NCI-H1048 (cell line): Measurements from ENCODE around the gene SLC10A7.

Source experiments
- DNase-seq: peaks from one replicate; lab custom pipeline; 2025; lab: John Stamatoyannopoulos, UW

SLC10A7 gene

DNA sequence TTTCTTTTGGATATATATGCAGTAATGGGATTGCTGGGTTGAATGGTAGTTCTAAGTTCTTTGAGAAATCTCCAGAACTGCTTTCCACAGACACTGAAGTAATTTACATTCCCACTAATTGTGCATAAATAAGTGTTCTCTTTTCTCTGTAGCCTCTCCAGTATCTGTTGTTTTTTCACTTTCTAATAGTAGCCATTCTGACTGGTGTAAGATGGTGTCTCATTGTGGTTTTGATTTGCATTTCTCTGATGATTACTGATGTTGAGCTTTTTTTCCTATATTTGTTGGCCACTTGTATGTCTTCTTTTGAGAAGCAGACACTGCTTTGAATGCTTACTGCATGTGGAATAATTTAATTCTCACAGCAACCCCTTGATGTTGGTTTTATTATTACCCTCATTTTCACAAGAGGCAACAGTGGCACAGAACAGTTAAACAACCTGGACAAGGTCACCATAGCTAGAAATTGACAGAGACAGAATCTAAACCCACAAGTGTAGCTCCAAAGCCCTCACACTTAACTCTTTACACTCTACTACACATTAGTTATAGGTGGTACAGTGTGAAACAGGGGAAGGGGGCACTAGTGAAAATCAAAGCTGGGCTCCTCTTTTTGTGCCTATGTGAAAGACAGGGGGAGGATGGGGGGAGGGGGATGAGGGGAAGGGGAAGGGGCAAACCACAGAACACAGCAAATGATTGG is 211.3 kb downstream of the SLC10A7 start:
- no peak for DNase-seq

GRCh38 chr4:146308951-146309350 is 212.8 kb downstream of the SLC10A7 start:
- no peak for DNase-seq

DNA sequence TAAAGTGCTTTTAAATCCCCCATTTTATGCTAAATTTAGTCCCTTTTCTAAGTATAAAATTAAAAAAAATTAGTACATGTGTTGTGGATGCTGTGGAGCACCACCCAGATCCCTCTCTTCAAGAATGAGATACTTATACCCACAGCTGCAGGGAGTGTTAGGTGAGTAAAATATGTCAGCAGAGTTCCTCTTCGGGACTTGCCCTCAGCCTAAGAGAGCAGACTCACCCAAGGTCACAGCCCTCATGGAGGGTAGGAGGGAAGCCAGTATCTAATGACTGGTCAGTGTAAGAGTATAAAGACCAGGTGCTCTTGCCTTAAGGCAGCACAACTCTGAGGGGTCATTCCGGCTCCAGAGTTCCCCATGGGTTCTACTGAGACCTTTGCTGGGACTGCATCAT is 218.9 kb downstream of the SLC10A7 start:
- DNase-seq, result no peak

DNA sequence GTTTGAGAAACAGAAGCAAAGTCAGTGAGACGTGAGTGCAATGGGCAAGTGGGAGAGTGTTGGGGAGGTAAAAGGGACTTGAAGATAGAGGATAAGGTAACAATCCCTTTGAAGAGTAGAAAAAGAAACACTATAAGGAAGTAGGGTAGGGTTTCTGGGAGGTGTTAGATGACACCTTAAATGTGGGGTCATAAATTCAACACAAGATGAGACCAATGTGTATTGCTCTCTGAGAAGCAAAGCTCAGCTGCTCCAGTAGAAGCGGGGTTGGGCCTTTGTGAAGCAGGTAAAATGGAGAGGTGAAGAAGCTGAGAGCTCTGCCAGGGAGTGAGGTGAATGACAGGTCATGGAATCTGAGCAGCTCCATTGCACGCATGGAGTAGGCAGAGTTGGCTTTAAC is 222.1 kb downstream of the SLC10A7 start:
- DNase-seq, result no peak

DNA sequence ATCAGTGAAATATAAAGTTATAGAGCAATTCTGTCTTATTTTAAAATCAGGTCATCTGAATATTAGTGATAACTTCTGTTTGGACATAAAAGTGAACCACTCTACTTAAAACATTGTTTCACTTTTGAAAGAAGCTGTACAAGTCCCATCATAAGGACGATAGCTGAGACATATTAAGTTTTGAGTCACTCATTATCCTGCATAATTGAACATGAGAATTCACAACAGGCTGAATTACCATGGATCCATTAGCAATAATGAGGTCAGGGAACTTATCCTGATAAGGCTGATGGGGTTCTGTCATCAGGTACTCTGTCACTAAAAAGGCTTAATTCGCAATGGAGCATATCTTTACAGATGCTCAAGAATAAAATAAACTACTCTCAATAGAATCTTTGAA is 227.0 kb downstream of the SLC10A7 start:
- DNase-seq, result no peak

DNA sequence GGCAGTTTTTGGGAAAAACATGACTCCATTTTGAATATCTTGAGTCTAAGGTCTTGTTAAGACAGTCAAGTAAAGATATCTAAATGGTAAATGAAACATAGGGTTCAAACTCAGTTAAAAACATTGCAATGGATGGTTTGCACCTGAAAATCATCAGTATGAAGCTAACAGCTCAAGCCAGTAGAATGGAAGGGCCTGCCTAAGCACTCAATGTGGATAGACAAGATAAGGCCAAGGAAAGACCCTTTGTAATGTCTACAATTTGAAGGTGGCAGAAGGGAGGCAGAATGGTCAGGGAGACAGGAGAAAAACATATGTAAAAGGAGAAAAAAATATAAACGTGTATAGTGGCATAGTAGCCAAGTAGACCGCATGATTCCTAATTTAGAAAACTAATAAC is 229.2 kb downstream of the SLC10A7 start:
- DNase-seq, result no peak

DNA sequence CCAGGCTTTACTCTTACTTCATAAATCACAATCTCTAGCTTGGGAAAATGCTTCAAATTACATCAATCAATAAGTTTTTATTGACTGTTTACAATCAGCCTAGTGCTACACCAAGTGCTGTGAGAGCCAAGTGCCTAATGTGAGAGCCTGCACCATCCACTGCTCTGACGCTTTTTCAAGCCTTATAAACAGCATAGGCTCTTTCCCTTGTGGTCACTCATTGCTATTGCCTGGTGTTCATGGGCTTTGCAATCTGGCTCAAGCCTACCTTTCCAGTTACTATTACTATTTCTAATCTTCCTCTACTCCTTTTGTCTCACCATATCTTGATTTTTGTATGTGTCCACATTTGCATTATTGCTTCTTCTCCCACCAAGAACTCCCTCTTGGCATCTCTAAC is 230.4 kb downstream of the SLC10A7 start:
- no peak for DNase-seq

DNA sequence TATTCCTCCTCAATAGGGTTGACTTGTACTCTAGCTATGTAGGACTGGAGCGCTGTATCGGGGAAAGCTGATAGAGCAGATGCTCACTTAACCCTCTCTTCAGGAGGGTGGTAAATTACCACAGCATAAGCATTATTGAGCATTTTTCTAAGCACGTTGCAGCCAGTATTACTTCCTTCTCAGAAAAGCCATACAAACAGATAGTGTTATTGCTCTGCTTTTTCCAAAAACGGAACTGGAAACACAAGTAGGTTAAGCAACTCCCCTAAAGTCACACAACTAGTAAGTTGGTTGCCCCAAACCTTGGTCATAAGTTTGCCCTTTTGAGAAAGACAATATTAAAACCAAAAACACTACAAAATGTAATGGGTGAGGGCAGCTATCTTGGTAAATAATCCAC is 233.5 kb downstream of the SLC10A7 start:
- DNase-seq, result no peak

DNA sequence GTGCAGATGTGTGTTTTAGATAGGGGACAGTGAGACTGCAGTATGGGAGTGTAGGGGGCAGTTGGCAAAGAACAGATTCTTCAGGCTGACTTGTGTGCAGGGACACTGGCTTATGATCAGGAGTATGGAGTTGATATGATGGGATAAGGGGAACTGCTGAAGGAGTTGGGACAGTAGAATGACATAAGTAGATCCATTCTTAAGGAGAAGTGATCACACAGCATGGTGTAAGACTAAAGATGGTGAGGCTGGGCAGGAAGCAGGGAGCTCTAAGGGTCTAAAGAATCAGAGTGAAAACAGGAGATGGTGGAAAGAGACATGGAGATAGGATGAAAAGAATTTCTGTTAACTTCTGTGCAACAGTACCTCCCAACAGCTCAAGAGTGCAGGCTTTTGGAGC is 236.7 kb downstream of the SLC10A7 start:
- DNase-seq, result no peak

DNA sequence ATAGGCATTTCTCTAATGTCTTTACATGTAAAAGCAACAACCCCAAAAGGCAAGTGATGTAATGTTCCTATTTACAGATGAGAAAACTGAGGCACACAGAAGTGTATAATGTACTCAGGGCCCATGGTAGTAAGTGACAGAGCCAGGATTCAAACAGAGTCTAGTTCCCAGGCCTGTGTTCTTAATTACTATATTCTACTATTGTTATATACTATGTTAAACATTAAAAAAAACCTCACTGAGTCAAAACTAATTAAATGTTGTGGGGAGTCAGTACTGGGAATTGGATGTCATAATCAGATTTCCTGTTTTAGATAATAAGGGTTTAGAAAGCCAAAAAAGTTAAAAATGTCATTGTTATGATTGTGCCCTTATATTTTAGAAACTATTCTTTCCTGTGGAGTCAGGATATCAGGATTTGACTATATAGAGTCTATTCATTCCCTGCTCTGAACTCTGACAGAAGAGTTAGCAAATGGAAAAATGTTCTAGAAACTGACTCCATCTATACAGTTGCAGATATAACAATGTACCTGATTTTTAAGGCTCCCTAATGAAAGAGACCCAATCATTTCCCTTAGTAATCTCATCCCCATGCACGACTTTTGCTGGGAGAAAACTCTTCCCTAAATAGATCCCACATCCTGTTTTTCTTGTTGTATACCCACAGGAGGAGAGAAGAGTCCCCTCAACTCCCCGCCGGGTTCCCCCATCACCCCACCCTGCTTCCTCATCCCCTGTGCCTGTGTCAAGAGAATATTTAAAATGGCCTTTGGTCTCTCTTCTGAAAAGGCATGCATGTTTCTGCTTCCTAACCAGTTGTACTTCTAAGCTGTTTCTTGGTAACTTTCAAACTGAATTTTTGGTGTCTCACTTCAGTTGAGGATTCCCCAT is 237.7 kb downstream of the SLC10A7 start:
- no peak for DNase-seq

DNA sequence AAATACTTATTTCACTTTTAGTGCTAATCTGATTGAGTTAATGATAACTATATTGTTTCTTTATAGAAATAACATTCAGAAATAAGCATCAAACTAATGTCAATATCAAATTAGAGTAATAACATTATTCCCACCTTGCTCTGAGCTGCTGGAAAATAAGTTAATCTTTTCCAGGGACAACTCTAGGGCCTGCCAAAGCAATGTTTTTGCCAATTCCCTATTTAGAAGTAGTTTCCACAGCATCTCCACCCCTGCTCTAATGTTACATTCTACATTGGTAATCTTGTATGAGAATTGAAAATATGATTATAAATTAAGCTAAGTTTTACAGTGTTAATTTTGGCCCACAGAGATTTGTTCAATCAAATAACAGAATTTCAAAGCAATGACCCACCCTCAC is 239.1 kb downstream of the SLC10A7 start:
- DNase-seq, result no peak

- no peak for DNase-seq
These were observed 242.8 kb downstream of the SLC10A7 start for GRCh38 chr4:146278986-146279385.

DNA sequence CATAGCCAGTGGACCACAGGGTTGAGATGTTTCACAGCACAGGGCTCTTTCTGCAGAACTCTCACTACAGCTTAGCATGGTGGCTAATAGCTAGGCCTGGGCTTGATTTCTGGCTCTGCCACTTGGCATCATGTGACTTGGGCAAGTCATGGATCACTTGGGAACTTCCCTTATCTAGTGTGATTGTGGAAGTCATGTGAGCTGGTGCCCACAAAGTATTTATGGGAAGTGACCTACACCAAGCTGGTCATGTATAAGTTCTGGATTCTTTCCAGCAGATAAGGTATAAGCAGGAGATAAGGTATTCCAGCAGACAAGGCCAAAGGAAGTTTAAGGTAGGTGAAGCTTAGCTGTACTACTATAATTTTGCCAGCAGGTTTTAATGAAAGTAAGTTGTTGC is 246.4 kb downstream of the SLC10A7 start:
- no peak for DNase-seq

DNA sequence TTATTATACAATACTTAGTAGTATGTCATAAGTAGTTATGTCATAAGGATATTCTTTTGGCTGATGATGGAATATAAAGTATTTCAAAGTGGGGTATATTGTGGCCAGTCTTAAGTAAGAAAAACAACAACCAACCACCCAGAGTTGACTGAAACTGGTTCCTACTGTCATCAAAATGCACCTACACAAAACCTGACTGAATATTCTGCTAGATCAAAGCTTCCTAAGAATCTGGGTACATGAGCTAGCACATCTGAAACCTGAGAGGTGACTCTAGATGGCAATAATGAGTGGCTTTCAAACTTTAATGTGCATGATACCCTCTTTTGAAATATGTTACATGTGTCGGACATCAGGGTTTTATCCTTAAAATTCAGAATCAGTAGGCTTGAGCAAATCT is 247.0 kb downstream of the SLC10A7 start:
- no peak for DNase-seq

- DNase-seq, result no peak
These were observed 248.4 kb downstream of the SLC10A7 start for GRCh38 chr4:146273204-146273901.

GRCh38 chr4:146271466-146271865 is 250.3 kb downstream of the SLC10A7 start:
- no peak for DNase-seq

GRCh38 chr4:146269228-146269653 is 252.5 kb downstream of the SLC10A7 start:
- DNase-seq, result no peak

DNA sequence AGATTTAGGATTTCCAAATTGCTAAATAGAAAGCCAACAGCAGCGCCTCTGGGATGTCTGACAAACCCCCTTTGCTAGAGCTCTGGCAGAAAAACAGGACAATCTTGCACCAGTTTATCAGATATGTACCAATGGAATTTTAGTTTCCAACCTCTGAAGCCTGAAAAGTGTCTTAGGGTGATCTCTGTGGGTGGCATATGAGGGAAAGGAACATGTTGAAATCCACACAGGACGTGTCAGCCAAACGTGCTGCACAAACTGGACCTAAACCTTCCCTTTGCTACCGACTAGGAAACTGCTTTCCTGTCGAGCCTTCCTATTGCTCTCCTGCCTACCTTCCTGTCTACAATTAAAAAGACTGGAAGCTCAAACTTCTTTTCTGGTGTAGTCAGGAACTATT is 253.9 kb downstream of the SLC10A7 start:
- DNase-seq, result no peak

GRCh38 chr4:146265950-146266490 is 255.7 kb downstream of the SLC10A7 start:
- no peak for DNase-seq

DNA sequence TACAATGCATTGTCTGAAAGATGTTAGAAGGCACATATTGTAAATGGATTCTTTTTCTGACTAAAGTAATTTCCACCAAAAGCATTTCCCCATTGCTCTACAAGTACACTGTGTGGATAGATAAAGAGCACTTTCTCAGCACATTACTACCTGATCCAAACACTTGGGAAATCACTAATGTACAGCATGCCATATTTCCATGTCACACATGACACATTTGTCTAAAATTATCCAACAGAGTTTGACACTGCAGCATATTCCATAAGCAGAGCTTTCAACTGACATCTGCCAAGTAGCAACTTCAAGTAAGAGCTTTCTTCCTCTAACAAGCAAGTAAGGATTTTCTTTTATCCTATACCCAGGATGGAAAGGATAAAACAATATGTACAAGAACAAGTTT is 257.9 kb downstream of the SLC10A7 start:
- no peak for DNase-seq

DNA sequence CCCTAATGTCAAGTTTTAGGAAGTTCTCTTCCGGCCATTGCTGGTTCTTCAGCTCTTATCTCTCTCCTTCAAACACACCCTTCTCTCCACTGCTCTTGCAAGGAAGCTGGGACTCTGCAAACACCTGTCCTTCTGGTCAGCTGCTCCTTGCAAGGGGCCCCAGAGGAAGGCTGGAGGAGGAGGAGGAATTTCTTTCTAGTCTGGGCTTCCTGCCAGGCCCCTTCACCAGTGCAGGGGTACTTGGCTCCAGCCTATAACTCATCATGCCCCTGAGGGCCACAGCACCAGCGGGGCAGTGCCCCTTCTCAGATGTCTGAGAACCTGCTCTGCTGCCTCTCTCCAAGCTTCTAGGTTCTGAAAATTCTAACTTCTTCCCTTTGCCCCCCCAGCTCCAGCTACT is 260.7 kb downstream of the SLC10A7 start:
- DNase-seq, result no peak

- no peak for DNase-seq
These were observed 261.2 kb downstream of the SLC10A7 start for GRCh38 chr4:146260521-146260920.

DNA sequence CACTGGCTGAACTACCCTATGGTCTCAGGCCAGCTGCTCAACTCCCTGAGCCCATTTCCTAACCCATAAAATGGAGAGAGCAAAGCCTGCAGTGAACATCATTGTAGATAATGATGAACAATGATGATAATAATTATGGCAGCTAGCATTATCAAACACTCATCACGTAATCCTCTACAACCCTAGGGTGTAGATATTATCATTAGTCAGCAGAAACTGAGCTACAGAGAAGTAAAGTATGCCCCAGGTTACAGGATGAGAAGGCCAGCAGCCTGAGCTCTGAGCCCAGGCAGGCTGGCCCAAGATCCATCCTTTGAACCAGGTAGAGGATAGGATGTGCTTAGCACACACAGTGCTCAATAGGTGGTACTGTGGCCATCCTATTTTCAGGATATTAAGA is 264.2 kb downstream of the SLC10A7 start:
- no peak for DNase-seq
